Thoracic aorta (tissue), 2 donors: Measurements from ENCODE around the gene NPVF. TPM values are rescaled to one million over a fixed set of nuclear protein-coding genes. Genes with fewer than 3 reads are reported as not detected.

Experiments used
- ATAC-seq: fragments of 150-250 bp; one replicate; pipeline ENCODE4 v1.8.0; 2017; ENCODE audit warnings: low read depth; ENCODE audit not compliant: insufficient number of reproducible peaks, low FRiP score
- DNase-seq: peaks from one replicate; pipeline ENCODE4 v3.0.0-alpha.2; 2020; ENCODE audit warnings: low spot score
- H3K27ac ChIP-seq, 2 donors: fragments of 200-600 bp; sonication (generic); 1 replicate in 1 of 2; 2 replicates in 1 of 2; pipeline ENCODE4 v1.5.1; 2016; ENCODE audit warnings: mild to moderate bottlenecking in 2 of 2, moderate library complexity in 2 of 2
- H3K27me3 ChIP-seq: fragments of 200-600 bp; sonication (generic); replicated peaks from 2 replicates; pipeline ENCODE4 v1.6.0; 2016; ENCODE audit warnings: mild to moderate bottlenecking; ENCODE audit not compliant: insufficient read depth
- H3K36me3 ChIP-seq: fragments of 200-600 bp; sonication (generic); one replicate; pipeline ENCODE4 v1.5.1; 2016
- H3K4me1 ChIP-seq, 2 donors: fragments of 200-600 bp; sonication (generic); 1 replicate in 1 of 2; 2 replicates in 1 of 2; pipeline versions ENCODE4 v1.5.1 to v1.6.0; 2016; ENCODE audit warnings: low read depth in 2 of 2, mild to moderate bottlenecking in 1 of 2; ENCODE audit not compliant: control insufficient read depth in 1 of 2
- H3K4me3 ChIP-seq: fragments of 200-600 bp; sonication (generic); 2 replicates; pipeline ENCODE4 v1.5.1; 2016; ENCODE audit warnings: mild to moderate bottlenecking
- H3K9me3 ChIP-seq: fragments of 200-600 bp; sonication (generic); 2 replicates; pipeline ENCODE4 v1.5.1; 2016
- total RNA-seq, 2 donors: library from RNA; depleted of rRNA; stranded (reverse); fragments of >200 nt; gene quantifications; one replicate each; pipeline versions ENCODE4 v1.1.0 to v1.2.3, GENCODE V29; 2016
- TF ChIP-seq, protein P1 (sequence below): fragments of 200-600 bp; sonication (generic); IDR thresholded peaks from one replicate; pipeline ENCODE4 v1.5.1; 2019; ENCODE audit warnings: antibody characterized with exemption

Gene NPVF
- total RNA-seq, 2 donors from 2014 or later: not detected

DNA sequence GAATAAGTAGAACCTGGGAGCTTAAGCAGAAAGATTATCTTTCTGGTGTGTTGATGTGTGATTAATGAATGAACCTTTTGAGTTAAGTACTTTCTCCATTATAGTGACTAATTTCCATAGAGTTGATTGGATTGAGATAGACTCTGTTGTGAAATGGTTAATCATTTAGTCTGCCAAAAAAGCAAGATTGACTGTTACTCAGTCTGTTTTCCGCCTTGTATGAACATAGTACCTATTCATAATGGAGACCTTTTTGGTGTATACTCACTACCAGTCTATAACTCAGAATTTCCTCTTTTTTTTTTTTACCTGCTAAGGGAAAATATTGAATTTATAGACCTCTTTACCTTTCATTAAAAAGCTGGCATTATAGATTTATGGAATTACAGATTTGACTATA is 14.4 kb upstream of the NPVF start:
- Histone ChIP-seq H3K27ac (no peak overlapping the region), H3K4me1 (peaks cover 0 to 32% of the 10 kb centered on the region in 2 donors), H3K4me3 (no peak overlapping the region), H3K27me3 (no peaks in the 10 kb centered on the region), H3K9me3 (no peaks in the 10 kb centered on the region), H3K36me3 (no peaks in the 10 kb centered on the region)
- no peak for ATAC-seq
- TF ChIP-seq, protein P1, sequence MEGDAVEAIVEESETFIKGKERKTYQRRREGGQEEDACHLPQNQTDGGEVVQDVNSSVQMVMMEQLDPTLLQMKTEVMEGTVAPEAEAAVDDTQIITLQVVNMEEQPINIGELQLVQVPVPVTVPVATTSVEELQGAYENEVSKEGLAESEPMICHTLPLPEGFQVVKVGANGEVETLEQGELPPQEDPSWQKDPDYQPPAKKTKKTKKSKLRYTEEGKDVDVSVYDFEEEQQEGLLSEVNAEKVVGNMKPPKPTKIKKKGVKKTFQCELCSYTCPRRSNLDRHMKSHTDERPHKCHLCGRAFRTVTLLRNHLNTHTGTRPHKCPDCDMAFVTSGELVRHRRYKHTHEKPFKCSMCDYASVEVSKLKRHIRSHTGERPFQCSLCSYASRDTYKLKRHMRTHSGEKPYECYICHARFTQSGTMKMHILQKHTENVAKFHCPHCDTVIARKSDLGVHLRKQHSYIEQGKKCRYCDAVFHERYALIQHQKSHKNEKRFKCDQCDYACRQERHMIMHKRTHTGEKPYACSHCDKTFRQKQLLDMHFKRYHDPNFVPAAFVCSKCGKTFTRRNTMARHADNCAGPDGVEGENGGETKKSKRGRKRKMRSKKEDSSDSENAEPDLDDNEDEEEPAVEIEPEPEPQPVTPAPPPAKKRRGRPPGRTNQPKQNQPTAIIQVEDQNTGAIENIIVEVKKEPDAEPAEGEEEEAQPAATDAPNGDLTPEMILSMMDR: no peak
- no peak for DNase-seq

DNA sequence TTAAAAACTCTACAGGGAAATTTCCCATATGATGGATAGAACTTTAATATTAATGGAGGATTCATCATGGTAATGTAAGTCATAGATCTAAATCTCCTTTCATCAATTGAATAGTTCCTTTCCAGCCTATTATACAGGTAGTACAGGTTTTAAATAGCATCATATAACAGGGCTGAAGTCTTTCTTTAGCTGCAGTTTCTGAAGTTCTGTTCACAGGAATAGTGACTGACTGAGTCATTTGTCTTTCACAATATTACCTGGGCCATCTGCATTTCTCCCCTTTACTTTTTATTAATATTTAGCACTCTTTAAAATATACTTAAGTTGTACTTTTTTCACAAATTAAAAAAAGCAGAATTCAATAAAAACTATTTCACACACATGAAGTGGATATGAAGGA is 12.6 kb upstream of the NPVF start:
- no peak for ATAC-seq
- TF ChIP-seq, protein P1: no peak
- DNase-seq: no peak

DNA sequence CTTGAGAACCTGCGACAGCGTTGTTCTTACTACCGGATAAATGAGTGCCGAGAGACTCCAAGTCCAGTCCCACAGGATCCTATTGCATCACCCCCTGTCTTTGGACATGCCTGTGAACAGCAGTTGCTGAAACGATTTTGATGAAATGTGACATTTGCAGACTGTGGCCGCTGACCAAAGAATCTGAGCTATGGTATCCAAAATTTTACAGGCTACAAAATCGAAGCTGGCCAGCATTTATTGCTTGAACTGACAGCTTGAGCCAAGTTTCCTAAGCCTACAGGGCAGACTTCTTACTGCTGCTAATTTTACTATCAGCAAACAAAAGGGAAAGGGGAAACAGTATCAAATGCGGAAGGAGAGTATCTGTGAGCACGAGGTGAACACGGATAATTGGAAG is 12.1 kb upstream of the NPVF start:
- TF ChIP-seq, protein P1: no peak
- ATAC-seq: no peak
- H3K9me3 ChIP-seq: no peaks in the 10 kb centered on the region
- H3K36me3 ChIP-seq: no peaks in the 10 kb centered on the region
- peaks cover 0 to 30% of the 10 kb centered on the region in 2 donors for H3K4me1 ChIP-seq
- H3K27me3 ChIP-seq: no peaks in the 10 kb centered on the region
- no peak for DNase-seq
- H3K27ac ChIP-seq: no peak overlapping the region
- H3K4me3 ChIP-seq: peak overlapping the region; percentile 37

More for the DNA sequence above, 12.6 kb upstream of the NPVF start:
- Histone ChIP-seq H3K27ac (no peak overlapping the region), H3K4me3 (peak overlapping the region; percentile 37), H3K27me3 (no peaks in the 10 kb centered on the region), H3K4me1 (peaks cover 0 to 32% of the 10 kb centered on the region in 2 donors), H3K9me3 (no peaks in the 10 kb centered on the region), H3K36me3 (no peaks in the 10 kb centered on the region)

DNA sequence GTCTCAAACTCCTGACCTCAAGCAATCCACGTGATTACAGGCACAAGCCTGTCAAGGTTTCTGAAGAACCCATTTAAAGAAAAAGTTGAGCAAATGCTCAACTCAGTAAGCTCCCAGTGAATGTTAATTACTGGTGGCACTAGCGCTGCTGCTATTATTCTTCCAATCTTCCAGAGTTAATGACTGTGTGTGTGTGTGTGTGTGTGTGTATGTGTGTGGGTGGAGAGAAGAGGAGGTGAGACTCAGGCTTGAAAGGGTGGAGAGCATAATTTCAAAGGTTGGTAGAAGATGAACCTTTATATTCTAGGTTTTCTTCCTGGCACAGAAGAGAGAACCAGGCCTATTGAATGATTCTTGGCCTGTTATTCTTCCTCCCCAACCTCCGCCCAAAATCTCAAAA is 11.6 kb upstream of the NPVF start:
- Histone ChIP-seq H3K9me3 (no peaks in the 10 kb centered on the region), H3K27me3 (no peaks in the 10 kb centered on the region), H3K4me1 (peaks cover 0 to 30% of the 10 kb centered on the region in 2 donors), H3K27ac (no peak overlapping the region), H3K36me3 (no peaks in the 10 kb centered on the region), H3K4me3 (no peak overlapping the region)
- no peak for DNase-seq
- TF ChIP-seq, protein P1: no peak
- ATAC-seq: no peak

DNA sequence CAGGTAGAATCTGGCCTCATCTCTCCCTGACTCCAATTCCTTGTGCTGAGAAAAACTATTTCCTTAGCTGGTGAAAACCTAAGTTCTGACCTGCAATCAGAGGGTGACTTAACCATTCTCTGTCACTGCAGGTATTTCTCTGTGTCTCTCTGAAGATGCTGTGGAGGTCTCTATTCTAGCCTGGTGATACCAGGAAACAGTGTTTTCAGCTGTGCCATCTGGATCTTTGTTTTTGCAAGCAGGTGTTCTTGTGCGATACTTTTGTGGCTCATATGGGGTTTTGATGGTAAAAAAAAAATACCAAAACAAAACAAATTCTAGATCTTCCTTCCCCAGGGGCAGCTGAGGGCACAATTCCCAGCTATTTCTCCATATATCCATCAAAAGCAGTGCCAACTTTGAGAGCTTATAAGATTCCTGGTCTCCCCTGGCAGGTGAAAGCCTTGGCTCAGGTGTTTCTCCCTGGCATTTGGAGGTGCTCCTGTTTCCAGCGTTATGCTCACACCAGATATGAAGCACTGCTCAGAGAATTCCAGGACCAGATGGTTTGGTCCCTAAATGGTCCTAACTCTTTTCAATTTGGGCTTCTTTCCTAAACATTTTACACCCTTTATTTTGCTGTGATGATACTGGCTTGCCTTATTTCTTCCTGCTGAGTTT is 9.9 kb upstream of the NPVF start:
- Histone ChIP-seq H3K9me3 (no peaks in the 10 kb centered on the region), H3K27me3 (no peaks in the 10 kb centered on the region), H3K4me1 (peaks cover 0 to 27% of the 10 kb centered on the region in 2 donors), H3K36me3 (no peaks in the 10 kb centered on the region), H3K27ac (no peak overlapping the region), H3K4me3 (no peak overlapping the region)
- ATAC-seq (no peak), DNase-seq (no peak)
- TF ChIP-seq, protein P1: no peak
